ENCODE results near the gene MALRD1.

MALRD1 gene

DNA sequence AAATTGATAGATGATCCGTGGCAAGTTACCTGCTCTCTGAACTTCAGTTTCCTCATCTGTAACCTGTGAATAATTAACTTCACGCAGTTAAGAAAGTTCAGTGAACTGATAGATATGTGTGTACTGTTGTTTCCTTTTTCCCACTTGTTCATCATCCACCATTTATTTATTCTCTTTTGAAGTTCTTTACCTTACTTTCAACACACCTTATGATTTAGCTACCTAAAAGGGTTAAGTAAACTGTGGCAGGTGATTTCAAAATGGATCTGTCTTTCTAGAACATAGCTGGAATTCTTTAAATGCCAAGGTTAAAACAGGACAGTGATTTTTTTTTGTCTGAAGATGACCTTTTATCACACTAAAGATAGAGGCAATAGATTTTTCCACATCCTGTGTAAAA, 27.4 kb upstream of the MALRD1 start:
- TF ChIP-seq, protein P1, sequence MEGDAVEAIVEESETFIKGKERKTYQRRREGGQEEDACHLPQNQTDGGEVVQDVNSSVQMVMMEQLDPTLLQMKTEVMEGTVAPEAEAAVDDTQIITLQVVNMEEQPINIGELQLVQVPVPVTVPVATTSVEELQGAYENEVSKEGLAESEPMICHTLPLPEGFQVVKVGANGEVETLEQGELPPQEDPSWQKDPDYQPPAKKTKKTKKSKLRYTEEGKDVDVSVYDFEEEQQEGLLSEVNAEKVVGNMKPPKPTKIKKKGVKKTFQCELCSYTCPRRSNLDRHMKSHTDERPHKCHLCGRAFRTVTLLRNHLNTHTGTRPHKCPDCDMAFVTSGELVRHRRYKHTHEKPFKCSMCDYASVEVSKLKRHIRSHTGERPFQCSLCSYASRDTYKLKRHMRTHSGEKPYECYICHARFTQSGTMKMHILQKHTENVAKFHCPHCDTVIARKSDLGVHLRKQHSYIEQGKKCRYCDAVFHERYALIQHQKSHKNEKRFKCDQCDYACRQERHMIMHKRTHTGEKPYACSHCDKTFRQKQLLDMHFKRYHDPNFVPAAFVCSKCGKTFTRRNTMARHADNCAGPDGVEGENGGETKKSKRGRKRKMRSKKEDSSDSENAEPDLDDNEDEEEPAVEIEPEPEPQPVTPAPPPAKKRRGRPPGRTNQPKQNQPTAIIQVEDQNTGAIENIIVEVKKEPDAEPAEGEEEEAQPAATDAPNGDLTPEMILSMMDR (IDR thresholded peaks at IDR 0.05; ENCODE audit: low read depth, low read length), result no peak
- Histone ChIP-seq H3K27ac (no peak overlapping the region), H3K27me3 (ENCODE audit: insufficient read depth, low read depth, severe bottlenecking) (no peaks in the 10 kb centered on the region), H3K9me3 (ENCODE audit: severe bottlenecking) (no peaks in the 10 kb centered on the region), H3K4me3 (ENCODE audit: low read depth, low read length) (no peak overlapping the region), H3K36me3 (no peaks in the 10 kb centered on the region)
- DNase-seq, result no peak

DNA sequence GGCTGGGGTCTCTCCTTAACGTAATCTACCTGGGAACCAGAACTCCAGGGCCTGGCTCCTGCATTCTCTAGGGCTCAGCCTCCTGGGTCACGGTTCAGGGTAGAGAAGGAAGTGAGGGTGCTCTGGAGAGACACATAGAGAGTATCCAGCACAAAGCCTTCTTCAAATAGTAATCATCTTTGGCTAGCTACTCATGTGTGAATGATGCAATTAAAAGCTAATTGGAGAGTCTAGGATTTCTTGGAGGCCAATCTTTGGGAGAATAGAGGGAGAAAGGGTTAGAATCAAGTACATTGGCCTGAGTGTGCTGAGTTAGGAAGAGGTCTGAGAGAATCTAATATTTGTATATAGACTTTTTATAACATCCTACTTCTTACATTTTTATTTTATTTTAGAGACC, 24.0 kb upstream of the MALRD1 start:
- TF ChIP-seq, protein P1 (IDR thresholded peaks at IDR 0.05; ENCODE audit: low read depth, low read length), result no peak
- no peaks in the 10 kb centered on the region for H3K27me3 ChIP-seq (ENCODE audit: insufficient read depth, low read depth, severe bottlenecking)
- H3K27ac ChIP-seq, result no peak overlapping the region
- H3K9me3 ChIP-seq (ENCODE audit: severe bottlenecking), result no peaks in the 10 kb centered on the region
- no peak for DNase-seq
- H3K4me3 ChIP-seq (ENCODE audit: low read depth, low read length), result no peak overlapping the region
- no peaks in the 10 kb centered on the region for H3K36me3 ChIP-seq

DNA sequence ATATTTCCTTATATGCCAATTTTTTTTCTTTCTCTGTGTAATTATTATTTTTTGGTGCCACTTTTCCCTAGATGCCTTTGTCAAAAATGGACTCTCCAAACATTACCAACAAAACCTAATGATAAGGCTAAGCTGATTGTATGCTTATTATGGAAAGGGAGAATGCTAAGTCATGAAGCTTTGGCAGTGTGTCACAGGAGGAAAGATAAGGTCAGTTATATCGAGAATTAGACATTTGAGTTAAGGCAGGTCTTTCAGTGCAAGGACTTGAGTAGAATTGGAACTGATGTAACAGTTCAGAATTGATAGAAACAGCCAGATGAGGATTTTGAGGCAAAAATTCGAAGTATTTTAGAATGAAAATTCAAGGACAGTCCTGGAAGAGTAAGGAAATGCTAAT, 16.8 kb upstream of the MALRD1 start:
- no peak for DNase-seq
- H3K36me3 ChIP-seq, result no peaks in the 10 kb centered on the region
- no peak overlapping the region for H3K4me3 ChIP-seq (ENCODE audit: low read depth, low read length)
- no peaks in the 10 kb centered on the region for H3K9me3 ChIP-seq (ENCODE audit: severe bottlenecking)
- H3K27me3 ChIP-seq (ENCODE audit: insufficient read depth, low read depth, severe bottlenecking), result no peaks in the 10 kb centered on the region
- H3K27ac ChIP-seq, result no peak overlapping the region
- TF ChIP-seq, protein P1 (IDR thresholded peaks at IDR 0.05; ENCODE audit: low read depth, low read length), result no peak

DNA sequence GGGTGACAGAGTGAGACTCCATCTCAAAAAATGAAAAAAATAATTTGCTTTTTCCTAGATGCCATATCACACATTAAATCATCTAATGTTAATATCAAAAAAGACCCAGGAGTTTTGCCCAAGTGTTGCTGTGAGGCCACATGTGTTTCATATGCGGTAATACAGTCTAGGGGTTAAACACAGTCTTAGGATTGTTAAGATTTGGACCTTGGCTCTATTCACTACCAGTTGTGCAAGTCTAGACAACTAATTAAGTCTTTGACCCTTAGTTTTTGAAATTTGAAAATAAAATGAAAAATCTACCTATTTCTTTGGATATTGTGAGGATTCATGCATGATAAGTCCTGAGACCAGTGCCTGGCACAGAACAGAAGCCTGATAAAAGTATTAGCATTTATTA, 14.9 kb upstream of the MALRD1 start:
- H3K27me3 ChIP-seq (ENCODE audit: insufficient read depth, low read depth, severe bottlenecking), result no peaks in the 10 kb centered on the region

DNA sequence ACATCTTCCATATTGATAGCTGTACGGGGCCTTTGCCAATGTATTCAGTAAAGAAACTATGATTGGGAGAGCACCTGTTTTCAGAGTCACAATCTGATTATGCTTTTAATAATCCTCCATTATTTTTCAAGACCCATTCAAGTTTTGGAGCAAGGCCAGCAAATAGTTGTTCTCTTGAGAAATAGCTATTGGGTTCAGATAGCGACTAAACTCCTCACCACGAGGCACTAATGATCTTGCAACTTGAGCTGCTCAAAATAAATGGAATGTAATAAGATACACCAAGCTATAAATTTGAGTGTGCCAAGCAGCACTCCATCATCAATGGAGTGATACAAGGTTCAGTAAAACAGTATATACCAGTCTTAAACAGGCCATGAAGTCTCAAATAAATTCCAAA, 7.4 kb upstream of the MALRD1 start:
- DNase-seq, result no peak
- H3K27me3 ChIP-seq (ENCODE audit: insufficient read depth, low read depth, severe bottlenecking), result no peaks in the 10 kb centered on the region
- H3K4me3 ChIP-seq (ENCODE audit: low read depth, low read length), result no peak overlapping the region
- H3K36me3 ChIP-seq, result no peaks in the 10 kb centered on the region
- no peaks in the 10 kb centered on the region for H3K9me3 ChIP-seq (ENCODE audit: severe bottlenecking)
- H3K27ac ChIP-seq, result no peak overlapping the region
- TF ChIP-seq, protein P1 (IDR thresholded peaks at IDR 0.05; ENCODE audit: low read depth, low read length), result no peak

More for the DNA sequence above, 14.9 kb upstream of the MALRD1 start:
- no peak overlapping the region for H3K27ac ChIP-seq
- no peak overlapping the region for H3K4me3 ChIP-seq (ENCODE audit: low read depth, low read length)
- TF ChIP-seq, protein P1 (IDR thresholded peaks at IDR 0.05; ENCODE audit: low read depth, low read length), result no peak
- H3K9me3 ChIP-seq (ENCODE audit: severe bottlenecking), result no peaks in the 10 kb centered on the region
- no peaks in the 10 kb centered on the region for H3K36me3 ChIP-seq
- DNase-seq, result no peak

DNA sequence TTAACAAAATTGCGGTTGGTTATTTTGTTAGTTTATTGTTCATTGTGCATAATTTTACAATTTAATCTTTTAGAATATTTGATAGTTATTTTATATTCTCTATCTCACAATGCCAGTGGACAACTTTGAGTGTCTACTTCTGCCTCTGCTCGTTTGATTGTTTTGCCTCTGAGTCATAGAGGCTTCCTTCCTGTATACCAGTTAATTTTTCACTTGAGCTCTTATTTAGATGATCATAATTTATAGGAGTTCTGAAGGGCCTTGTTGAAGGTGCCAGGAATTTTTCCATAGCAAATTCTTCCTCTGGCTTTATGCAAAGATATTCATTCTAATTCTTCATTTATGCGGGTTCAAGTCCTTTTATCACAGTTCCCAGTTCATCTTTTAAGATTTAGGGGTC, 5.2 kb upstream of the MALRD1 start:
- TF ChIP-seq, protein P1 (IDR thresholded peaks at IDR 0.05; ENCODE audit: low read depth, low read length), result no peak
- no peaks in the 10 kb centered on the region for H3K36me3 ChIP-seq

More for the DNA sequence above, 5.2 kb upstream of the MALRD1 start:
- Histone ChIP-seq H3K9me3 (ENCODE audit: severe bottlenecking) (no peaks in the 10 kb centered on the region), H3K27me3 (ENCODE audit: insufficient read depth, low read depth, severe bottlenecking) (no peaks in the 10 kb centered on the region), H3K27ac (no peak overlapping the region), H3K4me3 (ENCODE audit: low read depth, low read length) (no peak overlapping the region)
- no peak for DNase-seq

Data from WERI-Rb-1 (cell line).